ENCODE results near the gene CD82.
"Not testable (repeated sequence)": the region's sequence is repeated elsewhere in the genome, so short reads cannot be mapped to it uniquely, and the experiment has no call there.

GRCh38 chr11:44660535-44660934 lies 95.1 kb downstream of the CD82 start:
- TF ChIP-seq, protein P1, sequence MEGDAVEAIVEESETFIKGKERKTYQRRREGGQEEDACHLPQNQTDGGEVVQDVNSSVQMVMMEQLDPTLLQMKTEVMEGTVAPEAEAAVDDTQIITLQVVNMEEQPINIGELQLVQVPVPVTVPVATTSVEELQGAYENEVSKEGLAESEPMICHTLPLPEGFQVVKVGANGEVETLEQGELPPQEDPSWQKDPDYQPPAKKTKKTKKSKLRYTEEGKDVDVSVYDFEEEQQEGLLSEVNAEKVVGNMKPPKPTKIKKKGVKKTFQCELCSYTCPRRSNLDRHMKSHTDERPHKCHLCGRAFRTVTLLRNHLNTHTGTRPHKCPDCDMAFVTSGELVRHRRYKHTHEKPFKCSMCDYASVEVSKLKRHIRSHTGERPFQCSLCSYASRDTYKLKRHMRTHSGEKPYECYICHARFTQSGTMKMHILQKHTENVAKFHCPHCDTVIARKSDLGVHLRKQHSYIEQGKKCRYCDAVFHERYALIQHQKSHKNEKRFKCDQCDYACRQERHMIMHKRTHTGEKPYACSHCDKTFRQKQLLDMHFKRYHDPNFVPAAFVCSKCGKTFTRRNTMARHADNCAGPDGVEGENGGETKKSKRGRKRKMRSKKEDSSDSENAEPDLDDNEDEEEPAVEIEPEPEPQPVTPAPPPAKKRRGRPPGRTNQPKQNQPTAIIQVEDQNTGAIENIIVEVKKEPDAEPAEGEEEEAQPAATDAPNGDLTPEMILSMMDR (IDR thresholded peaks at IDR 0.05; ENCODE audit: low read depth, low read length, poor library complexity, severe bottlenecking), result not testable (repeated sequence)
- TF ChIP-seq EZH2phosphoT487 (IDR thresholded peaks at IDR 0.05; ENCODE audit: borderline replicate concordance, low read length), result not testable (repeated sequence)

Measured in DOHH2 (cell line).